Endodermal cell (in vitro differentiated cells): ENCODE results near the gene RASAL3. TPM values are rescaled to one million over a fixed set of nuclear protein-coding genes. Genes with fewer than 3 reads are reported as not detected.

ENCODE experiments used
- DNase-seq: peaks from one replicate; pipeline ENCODE4 v3.0.0-alpha.2; 2017
- H3K27ac ChIP-seq: 2 replicates; pipeline ENCODE4 v1.5.1; 2013; ENCODE audit warnings: mild to moderate bottlenecking, low read depth, low read length, moderate library complexity
- H3K27me3 ChIP-seq: 2 replicates; pipeline ENCODE4 v1.6.1; 2013; ENCODE audit warnings: mild to moderate bottlenecking, low read length, moderate library complexity; ENCODE audit not compliant: insufficient read depth, control insufficient read depth, poor library complexity, severe bottlenecking
- H3K36me3 ChIP-seq: 2 replicates; pipeline ENCODE4 v1.7.0; 2013; ENCODE audit warnings: mild to moderate bottlenecking, low read length, moderate library complexity; ENCODE audit not compliant: control insufficient read depth, insufficient read depth
- H3K4me1 ChIP-seq: one replicate; pipeline ENCODE4 v1.7.0; 2013; ENCODE audit warnings: low read length; ENCODE audit not compliant: control insufficient read depth, insufficient read depth
- H3K4me3 ChIP-seq: 2 replicates; pipeline ENCODE4 v1.5.1; 2013; ENCODE audit warnings: mild to moderate bottlenecking, low read length, moderate library complexity
- H3K9ac ChIP-seq: 2 replicates; pipeline ENCODE4 v1.6.1; 2013; ENCODE audit warnings: mild to moderate bottlenecking, low read length, moderate library complexity; ENCODE audit not compliant: poor library complexity, severe bottlenecking; ENCODE audit errors: extremely low read depth
- H3K9me3 ChIP-seq: 2 replicates; pipeline ENCODE4 v1.6.1; 2013; ENCODE audit warnings: mild to moderate bottlenecking, low read length, moderate library complexity; ENCODE audit not compliant: control insufficient read depth
- H3K27ac Mint-ChIP-seq: 2 replicates; pipeline ENCODE4 v1.8.0; 2020; ENCODE audit warnings: mixed read lengths
- H3K27me3 Mint-ChIP-seq: 2 replicates; pipeline ENCODE4 v1.8.0; 2021; ENCODE audit warnings: mild to moderate bottlenecking, mixed read lengths; ENCODE audit not compliant: insufficient read depth
- H3K36me3 Mint-ChIP-seq: 2 replicates; pipeline ENCODE4 v1.8.0; 2020; ENCODE audit warnings: low read depth, mixed read lengths
- H3K4me1 Mint-ChIP-seq: 2 replicates; pipeline ENCODE4 v1.8.0; 2020; ENCODE audit warnings: mixed read lengths
- H3K4me3 Mint-ChIP-seq: 2 replicates; pipeline ENCODE4 v1.8.0; 2020; ENCODE audit warnings: mild to moderate bottlenecking, moderate library complexity, mixed read lengths
- H3K9me3 Mint-ChIP-seq: 2 replicates; pipeline ENCODE4 v1.8.0; 2020; ENCODE audit warnings: mild to moderate bottlenecking, mixed read lengths
- whole genome bisulfite sequencing, 2 experiments: methylation state at CpG; one replicate each; pipeline versions ENCODE4 v1.1.5 to v1.1.7; 2013; ENCODE audit warnings: missing lambda C conversion rate in 2 of 2, mixed read lengths in 1 of 2; ENCODE audit not compliant: insufficient coverage in 1 of 2, insufficient read length in 1 of 2; 5-methylcytosine and 5-hydroxymethylcytosine counted together
- total RNA-seq, 2 donors: library from RNA; stranded (reverse); fragmentation: NEBNext Ultra II Directional in 1 of 2; extraction: Animal tissue kit (Norgen Biotek cat#: 25700) in 1 of 2; gene quantifications; 2 replicates in 1 of 2; 3 replicates in 1 of 2; pipeline ENCODE4 v1.2.1, GENCODE V29; 2021
- TF ChIP-seq, protein P1 (sequence below): fragments of 200-600 bp; sonication (generic); conservative IDR thresholded peaks from 2 replicates; pipeline ENCODE4 v1.5.0; 2021; ENCODE audit warnings: antibody characterized with exemption, mild to moderate bottlenecking

RASAL3 gene
- total RNA-seq, 2 donors from 2014 or later: not detected

GRCh38 chr19:15438577-15438976, 25.8 kb downstream of the RASAL3 start:
- no peak overlapping the region for H3K9ac ChIP-seq
- TF ChIP-seq, protein P1, sequence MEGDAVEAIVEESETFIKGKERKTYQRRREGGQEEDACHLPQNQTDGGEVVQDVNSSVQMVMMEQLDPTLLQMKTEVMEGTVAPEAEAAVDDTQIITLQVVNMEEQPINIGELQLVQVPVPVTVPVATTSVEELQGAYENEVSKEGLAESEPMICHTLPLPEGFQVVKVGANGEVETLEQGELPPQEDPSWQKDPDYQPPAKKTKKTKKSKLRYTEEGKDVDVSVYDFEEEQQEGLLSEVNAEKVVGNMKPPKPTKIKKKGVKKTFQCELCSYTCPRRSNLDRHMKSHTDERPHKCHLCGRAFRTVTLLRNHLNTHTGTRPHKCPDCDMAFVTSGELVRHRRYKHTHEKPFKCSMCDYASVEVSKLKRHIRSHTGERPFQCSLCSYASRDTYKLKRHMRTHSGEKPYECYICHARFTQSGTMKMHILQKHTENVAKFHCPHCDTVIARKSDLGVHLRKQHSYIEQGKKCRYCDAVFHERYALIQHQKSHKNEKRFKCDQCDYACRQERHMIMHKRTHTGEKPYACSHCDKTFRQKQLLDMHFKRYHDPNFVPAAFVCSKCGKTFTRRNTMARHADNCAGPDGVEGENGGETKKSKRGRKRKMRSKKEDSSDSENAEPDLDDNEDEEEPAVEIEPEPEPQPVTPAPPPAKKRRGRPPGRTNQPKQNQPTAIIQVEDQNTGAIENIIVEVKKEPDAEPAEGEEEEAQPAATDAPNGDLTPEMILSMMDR: no peak
- H3K4me3 Mint-ChIP-seq: no peak overlapping the region

GRCh38 chr19:15438124-15438496, 26.2 kb downstream of the RASAL3 start:
- Histone ChIP-seq H3K9ac (no peak overlapping the region), H3K27me3 (no peaks in the 10 kb centered on the region), H3K36me3 (no peaks in the 10 kb centered on the region), H3K4me3 (no peak overlapping the region), H3K4me1 (no peaks in the 10 kb centered on the region), H3K9me3 (no peaks in the 10 kb centered on the region), H3K27ac (no peak overlapping the region)
- H3K27me3 Mint-ChIP-seq: no peaks in the 10 kb centered on the region
- no peaks in the 10 kb centered on the region for H3K9me3 Mint-ChIP-seq
- no peak overlapping the region for H3K27ac Mint-ChIP-seq
- no peak for DNase-seq
- TF ChIP-seq, protein P1: no peak
- peaks cover 3% of the 10 kb centered on the region for H3K4me1 Mint-ChIP-seq
- 97 to 100% methylated on average over 2 of the region's 2 CpGs for WGBS, 2 experiments
- no peaks in the 10 kb centered on the region for H3K36me3 Mint-ChIP-seq
- no peak overlapping the region for H3K4me3 Mint-ChIP-seq

More at GRCh38 chr19:15438577-15438976, 25.8 kb downstream of the RASAL3 start:
- Histone ChIP-seq H3K36me3 (no peaks in the 10 kb centered on the region), H3K9me3 (no peaks in the 10 kb centered on the region), H3K4me1 (no peaks in the 10 kb centered on the region), H3K27me3 (no peaks in the 10 kb centered on the region), H3K27ac (no peak overlapping the region), H3K4me3 (no peak overlapping the region)
- Mint-ChIP-seq H3K27me3 (no peaks in the 10 kb centered on the region), H3K4me1 (no peaks in the 10 kb centered on the region), H3K36me3 (no peaks in the 10 kb centered on the region), H3K27ac (no peak overlapping the region), H3K9me3 (no peaks in the 10 kb centered on the region)
- 96% methylated on average over 9 to 27 of the region's 27 CpGs for WGBS, 2 experiments
- no peak for DNase-seq

- H3K27ac ChIP-seq: no peak overlapping the region
- no peak overlapping the region for H3K4me3 Mint-ChIP-seq
- no peak for DNase-seq
- TF ChIP-seq, protein P1: no peak
- no peaks in the 10 kb centered on the region for H3K27me3 Mint-ChIP-seq
- no peaks in the 10 kb centered on the region for H3K27me3 ChIP-seq
- no peaks in the 10 kb centered on the region for H3K9me3 Mint-ChIP-seq
- H3K9me3 ChIP-seq: no peaks in the 10 kb centered on the region
- no peaks in the 10 kb centered on the region for H3K36me3 ChIP-seq
- H3K36me3 Mint-ChIP-seq: no peaks in the 10 kb centered on the region
- no peaks in the 10 kb centered on the region for H3K4me1 ChIP-seq
- no peak overlapping the region for H3K27ac Mint-ChIP-seq
- H3K4me3 ChIP-seq: no peak overlapping the region
- no peak overlapping the region for H3K9ac ChIP-seq
- H3K4me1 Mint-ChIP-seq: peaks cover 5% of the 10 kb centered on the region
- WGBS, 2 experiments: 88 to 95% methylated on average over 7 to 10 of the region's 10 CpGs
These were observed 26.8 kb downstream of the RASAL3 start for GRCh38 chr19:15437355-15438123.
